Left forelimb (tissue), 1 donor: ENCODE results near the gene UBE3D.

Experiments
- DNase-seq: peaks from one replicate; pipeline ENCODE4 v3.0.0-alpha.2; 2018; ENCODE audit warnings: low spot score

Gene UBE3D, protein sequence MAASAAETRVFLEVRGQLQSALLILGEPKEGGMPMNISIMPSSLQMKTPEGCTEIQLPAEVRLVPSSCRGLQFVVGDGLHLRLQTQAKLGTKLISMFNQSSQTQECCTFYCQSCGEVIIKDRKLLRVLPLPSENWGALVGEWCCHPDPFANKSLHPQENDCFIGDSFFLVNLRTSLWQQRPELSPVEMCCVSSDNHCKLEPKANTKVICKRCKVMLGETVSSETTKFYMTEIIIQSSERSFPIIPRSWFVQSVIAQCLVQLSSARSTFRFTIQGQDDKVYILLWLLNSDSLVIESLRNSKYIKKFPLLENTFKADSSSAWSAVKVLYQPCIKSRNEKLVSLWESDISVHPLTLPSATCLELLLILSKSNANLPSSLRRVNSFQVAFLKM

GRCh38 chr6:83065511-83066192 lies at the start of gene UBE3D:
Gene UBE3D, minus strand, starts transcription at chr6:83065841. Its CDS starts 123 bp downstream, at chr6:83065718.
- peak; percentile 93 for DNase-seq

DNA sequence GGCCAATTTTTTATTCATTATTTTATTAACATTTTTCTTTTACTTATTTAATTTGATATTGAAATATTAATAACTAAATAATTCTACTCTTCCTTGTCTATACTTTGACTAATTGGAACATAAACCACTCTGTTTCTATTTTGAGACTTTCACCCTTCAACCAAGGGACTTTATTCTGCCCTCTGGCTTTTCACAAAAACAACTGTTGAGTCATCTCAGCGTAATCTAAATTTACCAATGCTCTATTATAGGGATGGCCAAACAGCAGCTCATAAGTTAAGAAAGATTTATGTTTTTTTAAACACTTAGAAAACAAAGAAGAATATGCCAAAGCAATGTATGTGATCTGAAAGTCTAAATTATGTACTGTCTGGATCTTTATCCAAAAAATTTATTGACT lies 48.5 kb upstream of the UBE3D start:
- no peak for DNase-seq

GRCh38 chr6:83113258-83113657 lies 47.6 kb upstream of the UBE3D start:
- no peak for DNase-seq

- DNase-seq = no peak
Measured at GRCh38 chr6:83108378-83108777, 42.7 kb upstream of the UBE3D start.

DNA sequence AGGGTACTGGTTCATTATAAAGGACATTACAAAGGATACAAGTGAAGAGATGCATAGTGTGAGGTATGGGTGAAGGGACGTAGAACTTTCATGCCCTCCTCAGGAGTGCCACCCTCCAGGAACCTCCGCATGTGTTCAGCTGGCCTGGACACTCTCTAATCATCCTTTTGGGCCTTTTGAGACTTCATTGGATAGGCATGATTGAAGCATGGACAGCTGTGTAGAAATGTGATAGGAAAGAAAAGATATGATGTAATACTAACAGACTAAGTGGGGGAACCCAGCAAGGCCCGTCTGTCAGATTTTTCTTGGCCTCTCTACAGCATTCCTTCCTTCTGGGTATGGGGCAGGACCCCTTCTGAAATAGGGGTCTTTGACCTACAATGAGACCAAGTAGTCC lies 32.9 kb upstream of the UBE3D start:
- no peak for DNase-seq

DNA sequence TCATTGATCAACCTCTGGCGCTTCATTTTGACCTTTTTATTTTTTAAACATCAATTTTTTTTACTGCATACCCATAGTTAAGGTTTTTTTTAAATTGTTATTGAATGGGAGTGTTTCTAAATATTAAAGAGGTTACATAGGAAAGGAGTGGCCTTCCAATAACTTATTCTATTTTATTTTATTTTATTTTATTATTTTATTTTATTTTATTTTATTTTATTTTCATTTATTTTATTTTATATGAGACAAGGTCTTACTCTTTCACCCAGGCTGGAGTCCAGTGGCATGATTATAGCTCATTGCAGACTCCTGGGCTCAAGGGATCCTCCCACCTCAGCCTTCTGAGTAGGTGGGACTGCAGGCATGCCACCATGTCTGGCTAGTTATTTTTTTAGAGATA lies 32.0 kb upstream of the UBE3D start:
- DNase-seq = no peak

DNA sequence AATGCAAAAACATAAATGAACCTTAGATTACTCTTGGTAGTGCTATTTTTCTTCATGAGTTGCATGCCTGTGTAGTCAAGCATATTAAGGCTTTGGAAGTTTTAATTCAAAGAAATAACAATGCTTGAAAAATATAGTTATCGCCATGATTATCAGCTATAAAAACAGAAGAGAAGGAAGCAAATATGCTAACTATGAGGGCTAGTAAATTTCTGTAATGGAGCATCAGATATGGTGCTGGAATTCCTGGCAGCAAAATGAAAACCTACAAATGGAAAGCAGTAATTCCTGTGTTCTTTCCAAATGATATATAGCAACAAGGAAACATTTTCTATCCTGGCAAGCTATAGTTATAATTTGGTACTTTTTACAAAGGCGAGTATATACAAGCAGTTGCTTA lies 31.6 kb upstream of the UBE3D start:
- DNase-seq = no peak

DNA sequence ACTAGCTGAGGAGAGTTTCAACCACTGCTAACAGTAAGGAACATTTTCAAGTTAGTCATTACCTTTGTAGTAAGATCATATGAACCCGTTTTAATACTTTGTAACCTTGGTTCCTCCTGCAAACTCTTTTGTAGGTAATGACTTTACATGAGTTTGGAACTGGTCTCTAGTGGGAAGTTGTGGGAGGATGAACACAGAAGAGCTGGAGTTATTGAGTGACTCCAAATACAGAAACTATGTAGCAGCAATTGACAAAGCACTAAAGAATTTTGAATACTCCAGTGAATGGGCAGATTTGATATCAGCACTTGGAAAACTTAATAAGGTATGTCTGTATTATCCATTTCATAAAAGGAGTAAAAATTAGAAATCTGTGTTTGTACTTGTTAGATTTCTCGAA lies 31.1 kb upstream of the UBE3D start:
- DNase-seq = no peak

DNA sequence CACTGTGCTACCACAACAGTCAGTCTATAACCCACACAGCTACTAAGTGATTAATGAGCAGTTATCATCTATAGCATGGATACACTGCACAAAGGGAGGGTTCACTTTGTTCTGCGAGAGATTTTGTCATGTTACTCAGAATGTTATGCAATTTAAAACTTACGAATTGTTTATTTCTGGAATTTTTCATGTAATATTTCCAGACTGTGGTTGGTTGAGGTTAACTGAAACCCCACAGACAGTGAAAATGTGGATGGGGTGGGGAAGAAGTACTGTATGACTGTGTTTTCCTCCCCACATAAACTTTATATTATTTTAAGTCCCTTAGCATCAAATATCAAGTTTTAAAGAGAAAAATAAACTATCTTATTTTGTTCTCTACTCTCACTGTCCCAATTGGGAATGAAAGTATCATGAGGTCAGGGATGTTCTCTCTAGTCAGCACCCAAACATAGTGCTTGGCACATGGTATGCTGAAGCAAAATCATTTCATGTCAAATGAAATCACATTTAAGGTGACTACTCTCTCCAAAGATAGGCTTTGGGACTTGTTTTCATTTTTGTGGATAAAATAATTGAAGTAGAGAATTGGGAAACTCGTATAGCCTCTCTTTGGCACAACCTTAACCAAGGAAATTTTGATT lies 27.2 kb upstream of the UBE3D start:
- DNase-seq = no peak

GRCh38 chr6:83086751-83087150 lies 21.1 kb upstream of the UBE3D start:
- DNase-seq = no peak

GRCh38 chr6:83083476-83083875 lies 17.8 kb upstream of the UBE3D start:
- DNase-seq = no peak

DNA sequence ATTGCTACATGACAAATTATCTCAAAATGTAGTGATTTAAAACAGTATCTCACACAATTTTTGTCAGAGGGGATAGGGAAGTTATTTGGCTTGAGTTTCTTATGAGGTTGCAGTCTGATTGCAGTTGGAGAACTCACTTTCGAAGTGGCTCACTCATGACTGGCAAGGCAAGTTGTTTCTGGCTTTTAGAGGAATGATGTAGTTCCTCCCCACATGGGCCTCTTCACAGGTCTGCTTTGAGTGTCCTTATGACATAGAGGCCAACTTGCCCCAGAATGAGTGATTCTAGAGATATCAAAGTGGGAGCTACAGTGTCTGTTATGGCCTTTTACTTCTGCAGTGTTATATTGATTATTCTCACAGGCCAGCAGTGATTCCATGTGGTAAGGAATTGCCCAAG lies 8.0 kb upstream of the UBE3D start:
- no peak for DNase-seq

DNA sequence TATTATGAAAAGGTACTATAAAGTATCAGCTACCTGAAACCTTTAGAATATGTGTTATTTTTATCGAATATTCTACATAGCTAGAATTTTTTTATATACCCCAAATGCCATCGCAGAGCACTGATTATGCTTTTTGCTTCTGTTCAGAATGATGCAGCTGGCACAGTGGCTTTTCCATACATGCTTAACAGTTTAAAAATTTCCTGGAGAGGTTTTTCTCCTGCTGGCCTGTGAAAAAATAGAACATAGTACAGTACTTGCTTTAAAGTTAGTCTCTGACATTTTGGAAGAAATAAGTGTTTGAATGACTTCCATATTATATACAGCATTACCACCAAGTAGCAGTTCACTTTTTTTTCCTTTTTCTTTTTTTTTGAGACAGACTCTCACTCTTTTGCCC lies 7.1 kb upstream of the UBE3D start:
- DNase-seq = no peak

DNA sequence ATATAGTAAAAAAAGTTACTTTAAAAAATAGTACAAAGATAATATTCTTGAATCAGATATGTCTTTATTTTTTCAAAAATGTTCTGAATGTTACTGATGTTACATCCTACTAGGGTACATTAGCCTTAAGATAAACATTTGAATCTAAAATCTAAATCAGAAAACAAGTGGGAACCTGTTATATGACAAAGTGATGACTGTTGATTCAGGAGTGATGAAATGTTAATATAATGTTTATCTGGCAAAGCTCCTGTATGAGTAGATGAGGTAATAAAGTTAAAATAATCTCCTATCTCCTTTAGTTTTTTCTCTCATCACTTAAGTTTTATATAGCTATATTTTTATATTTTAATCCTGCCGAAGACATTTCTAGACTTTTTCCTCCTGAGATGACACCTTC lies 6.1 kb upstream of the UBE3D start:
- no peak for DNase-seq

- DNase-seq = no peak
Measured at GRCh38 chr6:83071023-83071422, 5.4 kb upstream of the UBE3D start.

DNA sequence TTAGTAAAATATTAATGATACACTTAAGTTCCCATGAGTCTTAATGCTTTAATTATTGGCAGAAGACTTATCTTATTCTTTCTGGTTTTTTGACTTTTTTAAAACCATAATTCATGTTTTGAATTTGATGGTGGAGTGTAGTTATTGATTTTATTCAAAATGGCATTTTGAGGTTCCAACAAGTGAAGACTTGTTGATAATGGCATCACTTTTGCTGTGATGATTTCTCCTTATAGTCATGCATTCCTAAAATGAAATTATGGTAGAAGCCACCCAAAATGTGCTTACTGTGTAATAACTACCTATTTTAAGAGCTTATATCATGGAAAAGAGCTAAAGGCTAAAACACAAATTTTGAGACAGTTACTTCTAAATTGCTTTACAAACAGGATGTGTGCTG lies 4.0 kb upstream of the UBE3D start:
- no peak for DNase-seq

GRCh38 chr6:83068616-83069015 lies 3.0 kb upstream of the UBE3D start:
- no peak for DNase-seq

- DNase-seq = peak; percentile 95
Measured at GRCh38 chr6:83067448-83068439, 2.1 kb upstream of the UBE3D start, which contains the start of gene DOP1A. Gene DOP1A, plus strand, starts transcription at chr6:83067671. Its CDS starts 29,307 bp downstream, at chr6:83096978.

GRCh38 chr6:83062225-83062624 lies 3.4 kb downstream of the UBE3D start:
- no peak for DNase-seq

- no peak for DNase-seq
Measured at GRCh38 chr6:83061190-83061589, 4.5 kb downstream of the UBE3D start.

DNA sequence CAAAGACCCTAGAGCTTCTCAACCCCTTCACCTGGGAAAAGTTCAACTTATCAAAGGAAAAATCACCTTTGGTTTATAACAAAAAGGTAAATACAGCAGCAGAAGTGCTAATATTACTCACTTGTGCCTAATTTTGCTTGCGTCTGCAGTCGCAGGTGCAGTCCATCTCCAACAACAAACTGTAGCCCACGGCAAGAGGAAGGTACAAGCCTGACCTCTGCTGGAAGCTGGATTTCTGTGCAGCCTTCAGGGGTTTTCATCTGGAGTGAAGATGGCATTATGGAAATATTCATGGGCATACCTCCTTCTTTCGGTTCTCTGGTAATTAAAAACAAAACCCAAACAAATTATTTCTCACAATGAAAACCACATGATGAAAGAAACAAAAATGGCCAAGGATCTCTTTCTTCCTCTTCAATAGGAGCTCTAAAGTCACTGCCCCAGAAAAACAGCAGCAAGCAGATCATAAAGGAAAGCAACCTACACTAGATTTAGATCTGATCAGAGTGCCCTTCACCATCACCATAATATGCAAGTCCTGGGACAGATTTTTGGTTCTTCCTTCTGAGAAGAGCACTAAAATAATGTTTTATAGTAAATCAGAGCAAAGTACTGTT lies 7.8 kb downstream of the UBE3D start:
- no peak for DNase-seq
